ENCODE data around the gene MAGI2.
"Not testable (repeated sequence)": the region's sequence is repeated elsewhere in the genome, so short reads cannot be mapped to it uniquely, and the experiment has no call there.

MAGI2 gene

GRCh38 chr7:78326876-78327275 is 1126.6 kb downstream of the MAGI2 start (continued):
- TF ChIP-seq ISL1 (CRISPR knock-in tag; IDR thresholded peaks at IDR 0.05) (no peak; the same call in 1 of the 2 replicates), ZNF70 (CRISPR knock-in tag; IDR thresholded peaks at IDR 0.05) (no peak), RARB (CRISPR knock-in tag; IDR thresholded peaks at IDR 0.05) (no peak), OSR1 (CRISPR knock-in tag; IDR thresholded peaks at IDR 0.05) (peak; percentile 42; the same call in 1 of the 2 replicates)

- ATAC-seq = peak; percentile 94
- TF ChIP-seq TSHZ2 (CRISPR knock-in tag; IDR thresholded peaks at IDR 0.05) = 0 out of 2 replicates have a peak, but pooled peaks have one; percentile 49
- TF ChIP-seq CREB5 (CRISPR knock-in tag; IDR thresholded peaks at IDR 0.05; ENCODE audit: low read depth) = peak; percentile 46; the same call in 1 of the 2 replicates
- TF ChIP-seq ZNF8 (CRISPR knock-in tag; IDR thresholded peaks at IDR 0.05) = no peak
- peak; percentile 82; the same call in 1 of the 2 replicates for TF ChIP-seq CSDC2 (CRISPR knock-in tag; IDR thresholded peaks at IDR 0.05)
- TF ChIP-seq ISL1 (CRISPR knock-in tag; IDR thresholded peaks at IDR 0.05) = peak; percentile 98
- TF ChIP-seq ZFP3 (CRISPR knock-in tag; IDR thresholded peaks at IDR 0.05) = peak; percentile 68; the same call in 1 of the 2 replicates
- no peak for TF ChIP-seq OSR1 (CRISPR knock-in tag; IDR thresholded peaks at IDR 0.05)
- TF ChIP-seq SNAI2 (CRISPR knock-in tag; IDR thresholded peaks at IDR 0.05) = 0 out of 2 replicates have a peak, but pooled peaks have one; percentile 69
- TF ChIP-seq GLIS3 (CRISPR knock-in tag; IDR thresholded peaks at IDR 0.05) = peak; percentile 28; the same call in 1 of the 2 replicates
These were observed 1127.3 kb downstream of the MAGI2 start for GRCh38 chr7:78326189-78326588.

- ATAC-seq = no peak
- TF ChIP-seq ISL1 (CRISPR knock-in tag; IDR thresholded peaks at IDR 0.05) (peak; percentile 92), TSHZ2 (CRISPR knock-in tag; IDR thresholded peaks at IDR 0.05) (no peak), CSDC2 (CRISPR knock-in tag; IDR thresholded peaks at IDR 0.05) (peak; percentile 80; the same call in 1 of the 2 replicates)
These were observed 1130.3 kb downstream of the MAGI2 start for GRCh38 chr7:78323118-78323517.

- ATAC-seq = not testable (repeated sequence)
These were observed 1131.2 kb downstream of the MAGI2 start for GRCh38 chr7:78322231-78322630.

GRCh38 chr7:78317371-78317770 is 1136.1 kb downstream of the MAGI2 start:
- no peak for ATAC-seq
- TF ChIP-seq ZNF8 (CRISPR knock-in tag; IDR thresholded peaks at IDR 0.05) (no peak), ISL1 (CRISPR knock-in tag; IDR thresholded peaks at IDR 0.05) (no peak)

- no peak for ATAC-seq
- no peak for TF ChIP-seq CSRNP3 (CRISPR knock-in tag; IDR thresholded peaks at IDR 0.05)
- TF ChIP-seq ZNF565 (CRISPR knock-in tag; conservative IDR thresholded peaks at IDR 0.05; ENCODE audit: low read depth) = no peak
- no peak for TF ChIP-seq ESRRG (CRISPR knock-in tag; IDR thresholded peaks at IDR 0.05)
- no peak for TF ChIP-seq PATZ1 (CRISPR knock-in tag; IDR thresholded peaks at IDR 0.05; ENCODE audit: borderline replicate concordance)
- TF ChIP-seq TCF4 (CRISPR knock-in tag; IDR thresholded peaks at IDR 0.05; ENCODE audit: borderline replicate concordance) = no peak
- TF ChIP-seq OSR1 (CRISPR knock-in tag; IDR thresholded peaks at IDR 0.05) = no peak
- TF ChIP-seq ZNF70 (CRISPR knock-in tag; IDR thresholded peaks at IDR 0.05) = no peak
- no peak for TF ChIP-seq TOX (CRISPR knock-in tag; IDR thresholded peaks at IDR 0.05; ENCODE audit: borderline replicate concordance)
These were observed 1137.4 kb downstream of the MAGI2 start for GRCh38 chr7:78316110-78316509.

All from SK-N-SH treated with all-trans-retinoic acid at 6 μM for 48 hours (cell line).